A549 (cell line): Measurements from ENCODE around the gene CD37. TPM values are rescaled to one million over a fixed set of nuclear protein-coding genes. Genes with fewer than 3 reads are reported as not detected.

Source experiments
- ATAC-seq, 2 experiments: fragments of 200-7000 bp in 1 of 2; fragments of >200 bp in 1 of 2; cut with Nextera tagmentation in 1 of 2; cut with Tn5 transposase in 1 of 2; 3 replicates each; pipeline versions ENCODE4 v1.8.0 to v1.9.1; 2018 to 2020; ENCODE audit warnings: mild to moderate bottlenecking in 1 of 2, moderate library complexity in 1 of 2
- CTCF ChIA-PET: fragments of 300-600 bp; sonication (Branson Sonifier 250); formaldehyde crosslinking; extraction: SDS; loops from one replicate; lab custom pipeline; 2021; ENCODE audit warnings: antibody characterized with exemption, inconsistent platforms; lab: Yijun Ruan, JAX
- POLR2A ChIA-PET: fragments of 350-600 bp; formaldehyde crosslinking; extraction: SDS; loops from one replicate; lab custom pipeline; 2021; ENCODE audit warnings: antibody characterized with exemption, inconsistent platforms; lab: Yijun Ruan, JAX
- DNase-seq, 2 experiments: peaks; one replicate each; pipeline versions ENCODE4 v3.0.0 to v3.0.0-alpha.2; 2011 to 2016; ENCODE audit warnings: low read depth in 1 of 2, low spot score in 1 of 2
- FAIRE-seq: peaks from 2 replicates; lab custom pipeline; 2011; peaks lifted over from hg19 to GRCh38; lab: Jason Lieb, UNC
- H3K27ac ChIP-seq, 2 experiments: fragments of >200 bp; sonication (Bioruptor Twin); formaldehyde crosslinking; 3 replicates each; pipeline ENCODE4 v1.5.1; 2016 to 2017
- H3K4me1 ChIP-seq: fragments of >200 bp; sonication (Bioruptor Twin); formaldehyde crosslinking; 3 replicates; pipeline ENCODE4 v1.6.1; 2016
- H3K4me2 ChIP-seq: fragments of >200 bp; sonication (Bioruptor Twin); formaldehyde crosslinking; 3 replicates; pipeline ENCODE4 v1.6.1; 2016
- H3K4me3 ChIP-seq: fragments of >200 bp; sonication (Bioruptor Twin); formaldehyde crosslinking; 3 replicates; pipeline ENCODE4 v1.5.1; 2016
- H3K9me3 ChIP-seq: fragments of >200 bp; sonication (Bioruptor Twin); formaldehyde crosslinking; 3 replicates; pipeline ENCODE4 v1.6.1; 2016
- BHLHE40 ChIP-seq: IDR thresholded peaks from 2 replicates; pipeline ENCODE4 v1.6.1; 2012; ENCODE audit warnings: low read depth, low read length, inconsistent platforms
- CEBPB ChIP-seq, 2 experiments: fragments of >200 bp in 1 of 2; sonication (Bioruptor Twin) in 1 of 2; formaldehyde crosslinking in 1 of 2; IDR thresholded peaks; 2 replicates each; pipeline ENCODE4 v1.6.1; 2012 to 2016
- CHD2 ChIP-seq: fragments of 150-350 bp; IDR thresholded peaks from 2 replicates; pipeline ENCODE4 v1.6.1; 2014; ENCODE audit warnings: low read length; ENCODE audit not compliant: partially characterized antibody
- CTCF ChIP-seq: fragments of >200 bp; sonication (Bioruptor Twin); formaldehyde crosslinking; IDR thresholded peaks from 3 replicates; pipeline ENCODE4 v1.5.1; 2016
- EHF ChIP-seq: fragments of 250-450 bp; sonication (Bioruptor Pico); IDR thresholded peaks from 2 replicates; pipeline ENCODE4 v1.5.0; 2020; ENCODE audit warnings: mild to moderate bottlenecking
- EP300 ChIP-seq, 2 experiments: fragments of >200 bp; sonication (Bioruptor Twin); formaldehyde crosslinking; IDR thresholded peaks; 2 replicates in 1 of 2; 3 replicates in 1 of 2; pipeline ENCODE4 v1.6.1; 2016 to 2017
- FOSB ChIP-seq: fragments of 250-450 bp; sonication (Bioruptor Pico); IDR thresholded peaks from 2 replicates; pipeline ENCODE4 v1.5.0; 2020; ENCODE audit warnings: mild to moderate bottlenecking, moderate library complexity
- FOSL2 ChIP-seq, 2 experiments: fragments of 450-650 bp in 1 of 2; fragments of >200 bp in 1 of 2; sonication (Bioruptor Twin) in 1 of 2; formaldehyde crosslinking; IDR thresholded peaks; 2 replicates each; pipeline versions ENCODE4 v1.5.0 to v1.6.1; 2016 to 2020; ENCODE audit warnings: mild to moderate bottlenecking in 1 of 2, moderate library complexity in 1 of 2
- HDAC2 ChIP-seq: fragments of 200-600 bp; sonication (generic); IDR thresholded peaks from 2 replicates; pipeline ENCODE4 v1.6.1; 2016
- HEYL ChIP-seq: fragments of 250-450 bp; sonication (Bioruptor Pico); IDR thresholded peaks from 2 replicates; pipeline ENCODE4 v1.8.0; 2021; ENCODE audit warnings: mild to moderate bottlenecking, moderate library complexity
- HOXA7 ChIP-seq: fragments of 250-450 bp; sonication (Bioruptor Pico); IDR thresholded peaks from 2 replicates; pipeline ENCODE4 v1.5.0; 2020; ENCODE audit warnings: mild to moderate bottlenecking, moderate library complexity
- HOXB13 ChIP-seq: fragments of 250-450 bp; sonication (Bioruptor Pico); IDR thresholded peaks from 2 replicates; pipeline ENCODE4 v1.5.0; 2020; ENCODE audit warnings: low read depth, mild to moderate bottlenecking, moderate library complexity
- JUN ChIP-seq, 2 experiments: fragments of >200 bp; sonication (Bioruptor Twin); formaldehyde crosslinking; IDR thresholded peaks; 2 replicates in 1 of 2; 3 replicates in 1 of 2; pipeline ENCODE4 v1.6.1; 2016 to 2017
- KDM1A ChIP-seq: fragments of 200-600 bp; sonication (generic); IDR thresholded peaks from 2 replicates; pipeline ENCODE4 v1.6.1; 2016; ENCODE audit warnings: low read depth, mild to moderate bottlenecking
- MAZ ChIP-seq: fragments of 150-350 bp; IDR thresholded peaks from 2 replicates; pipeline ENCODE4 v1.6.1; 2014; ENCODE audit warnings: antibody characterized with exemption, low read depth, low read length, borderline replicate concordance
- MYC ChIP-seq: IDR thresholded peaks from 2 replicates; pipeline ENCODE4 v1.6.1; 2012; ENCODE audit warnings: mild to moderate bottlenecking, inconsistent platforms, low read length, improper control_type of control experiment, borderline replicate concordance
- NFE2L2 ChIP-seq: fragments of 150-350 bp; conservative IDR thresholded peaks from 2 replicates; pipeline ENCODE4 v1.6.1; 2014; ENCODE audit warnings: low read length
- RCOR1 ChIP-seq: fragments of 150-350 bp; IDR thresholded peaks from 2 replicates; pipeline ENCODE4 v1.6.1; 2014; ENCODE audit warnings: antibody characterized with exemption, low read length, low read depth
- REST ChIP-seq: fragments of 200-600 bp; sonication (generic); IDR thresholded peaks from 2 replicates; pipeline ENCODE4 v1.6.1; 2016; ENCODE audit warnings: antibody characterized with exemption, mild to moderate bottlenecking, moderate library complexity
- RNF2 ChIP-seq: fragments of 200-600 bp; sonication (generic); IDR thresholded peaks from 2 replicates; pipeline ENCODE4 v1.6.1; 2016; ENCODE audit warnings: low read depth, mild to moderate bottlenecking, antibody characterized with exemption, moderate library complexity, borderline replicate concordance
- SREBF2 ChIP-seq: fragments of 450-650 bp; IDR thresholded peaks from 2 replicates; pipeline ENCODE4 v1.6.1; 2014; ENCODE audit warnings: mild to moderate bottlenecking, moderate library complexity
- WGBS: methylation state at CpG from one replicate; pipeline ENCODE4 v1.1.6; 2017; ENCODE audit errors: missing lambda C conversion rate; 5-methylcytosine and 5-hydroxymethylcytosine counted together
- polyA plus RNA-seq, 4 experiments: library from polyadenylated mRNA; depleted of rRNA in 3 of 4; stranded (reverse); fragments of >200 nt; fragmentation: RNase III in 1 of 4; extraction: RNeasy Plus Mini Kit Qiagen cat#74134 plus additional on column Dnase treatment in 1 of 4; gene quantifications; 2 replicates in 3 of 4; 3 replicates in 1 of 4; pipeline ENCODE4 v1.2.3, GENCODE V29; 2011 to 2017
- TF ChIP-seq, protein P1 (sequence below): fragments of 150-350 bp; IDR thresholded peaks from 2 replicates; pipeline ENCODE4 v1.6.1; 2014; ENCODE audit warnings: low read depth, mild to moderate bottlenecking, low read length

CD37 gene
- polyA plus RNA-seq, 2 of the 4 experiments (the other 2 are of a cell fraction): 0.13 TPM; not detected in 1

DNA sequence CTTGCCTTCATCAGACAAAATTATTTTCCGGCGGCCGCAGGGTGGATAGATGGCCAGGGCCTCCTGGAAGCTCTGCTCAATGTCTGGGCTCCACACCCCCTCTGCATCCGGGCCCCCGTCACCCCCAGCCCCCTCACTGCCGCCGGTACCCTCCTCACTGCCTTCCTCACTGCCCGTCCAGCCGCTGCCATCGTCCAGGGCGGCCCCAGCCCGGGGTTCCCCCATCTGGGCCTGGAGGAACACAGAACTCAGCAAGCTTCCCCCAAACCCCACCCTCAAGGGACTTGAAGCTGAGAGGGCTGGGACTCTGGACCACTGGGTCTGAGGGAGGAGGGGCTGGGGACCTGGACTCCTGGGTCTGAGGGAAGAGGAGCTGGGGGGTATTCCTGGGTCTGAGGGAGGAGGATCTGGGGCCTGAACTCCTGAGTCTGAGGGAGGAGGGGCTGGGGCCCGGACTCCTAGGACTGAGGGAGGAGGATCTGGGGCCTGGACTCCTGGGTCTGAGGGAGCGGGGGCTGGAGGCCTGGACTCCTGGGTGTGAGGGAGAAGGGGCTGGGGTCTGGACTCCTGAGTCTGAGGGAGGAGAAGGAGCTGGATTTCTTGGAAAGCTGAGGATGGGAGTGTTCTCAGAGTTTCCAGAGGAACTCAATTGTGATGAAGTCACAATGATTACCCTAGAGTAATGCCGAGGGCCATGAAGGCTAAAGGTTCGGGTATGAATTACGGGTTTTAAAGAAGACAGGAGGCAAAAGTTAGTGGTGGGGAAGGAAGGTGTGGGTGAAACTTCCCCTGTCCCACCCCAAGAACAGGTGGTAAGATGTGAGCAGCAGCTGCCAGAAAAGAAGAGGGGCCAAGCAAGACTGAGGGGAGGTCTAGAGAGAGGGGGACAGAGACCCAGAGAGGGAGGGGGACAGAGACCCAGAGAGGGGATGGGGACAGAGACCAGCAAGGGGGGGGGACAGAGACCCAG is 24.9 kb downstream of the CD37 start:
- ChIA-PET POLR2A (interaction anchor here (0.5 kb wide), 1 partner anchor 38 kb away, joined by 3 read pairs; no protein-coding TSS in a partner anchor), CTCF (interaction anchor here (0.7 to 3.2 kb wide), 8 partner anchors 11 to 134 kb away, joined by 3 to 19 read pairs (median 5); no protein-coding TSS in a partner anchor)
- Histone ChIP-seq H3K4me3 (no peak overlapping the region), H3K27ac (peak overlapping the region in 1 of 2 experiments; percentile 90; a peak in 3 of 6 replicates), H3K4me2 (peak overlapping the region; percentile 99; the same call in 2 of the 3 replicates), H3K4me1 (peaks cover 24% of the 10 kb centered on the region), H3K9me3 (no peaks in the 10 kb centered on the region)
- no peak for FAIRE-seq
- WGBS: 87% methylated on average over 13 of the region's 17 CpGs
- no peak for DNase-seq
- TF ChIP-seq MYC (no peak), HOXB13 (CRISPR knock-in tag) (no peak), RNF2 (no peak), BHLHE40 (no peak), SREBF2 (no peak), KDM1A (no peak), HEYL (CRISPR knock-in tag) (no peak), JUN (IDR thresholded peaks at IDR 0.05) (no peak), CHD2 (no peak), MAZ (no peak), REST (no peak), NFE2L2 (no peak), RCOR1 (no peak), CEBPB (IDR thresholded peaks at IDR 0.05) (no peak)
- TF ChIP-seq, protein P1, sequence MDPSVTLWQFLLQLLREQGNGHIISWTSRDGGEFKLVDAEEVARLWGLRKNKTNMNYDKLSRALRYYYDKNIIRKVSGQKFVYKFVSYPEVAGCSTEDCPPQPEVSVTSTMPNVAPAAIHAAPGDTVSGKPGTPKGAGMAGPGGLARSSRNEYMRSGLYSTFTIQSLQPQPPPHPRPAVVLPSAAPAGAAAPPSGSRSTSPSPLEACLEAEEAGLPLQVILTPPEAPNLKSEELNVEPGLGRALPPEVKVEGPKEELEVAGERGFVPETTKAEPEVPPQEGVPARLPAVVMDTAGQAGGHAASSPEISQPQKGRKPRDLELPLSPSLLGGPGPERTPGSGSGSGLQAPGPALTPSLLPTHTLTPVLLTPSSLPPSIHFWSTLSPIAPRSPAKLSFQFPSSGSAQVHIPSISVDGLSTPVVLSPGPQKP: no peak
- no peak for ATAC-seq

DNA sequence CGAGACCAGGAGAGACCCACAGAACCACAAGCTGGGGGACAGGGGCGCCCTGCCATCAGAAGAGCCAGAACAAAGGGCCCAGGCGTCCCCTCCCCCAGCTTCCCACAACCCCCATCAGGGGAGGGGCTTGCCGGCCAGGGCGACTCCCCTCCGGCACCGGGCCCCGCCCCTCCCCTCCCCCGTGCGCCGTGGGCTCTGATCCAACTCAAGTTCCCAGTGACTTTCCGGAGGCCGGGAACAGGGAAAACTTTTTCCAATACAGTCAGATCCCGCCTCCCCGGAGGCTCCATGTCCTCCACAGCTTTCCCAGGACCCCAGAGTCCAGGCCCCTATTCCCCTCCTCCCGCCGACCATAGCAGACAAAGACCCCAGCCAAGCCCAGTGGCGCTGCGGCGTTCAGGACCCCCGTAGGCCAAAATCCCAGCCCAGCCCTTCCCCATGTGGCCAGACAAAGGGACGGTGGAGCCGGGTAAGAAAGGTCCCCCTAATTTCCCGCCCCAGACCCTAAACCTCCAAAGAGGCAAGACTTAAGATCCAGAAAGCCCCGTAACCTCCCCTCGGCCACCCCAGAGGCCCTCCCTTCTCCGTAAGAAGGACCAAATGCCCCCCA is 26.3 kb downstream of the CD37 start:
- WGBS: 4% methylated on average over 15 of the region's 27 CpGs
- no peak for FAIRE-seq
- peaks cover 17% of the 10 kb centered on the region for H3K4me1 ChIP-seq
- peak; percentile 29 to 31 for ATAC-seq
- CTCF ChIA-PET: interaction anchor here (0.6 to 2.0 kb wide), 4 partner anchors 9 to 86 kb away, joined by 3 to 10 read pairs (median 3); no protein-coding TSS in a partner anchor
- H3K9me3 ChIP-seq: no peaks in the 10 kb centered on the region
- POLR2A ChIA-PET: interaction anchor here (0.6 to 1.5 kb wide), 11 partner anchors 9 to 961 kb away, joined by 3 to 4 read pairs (median 3); partner anchors contain the start of genes GFY and PIH1D1
- DNase-seq: peak; percentile 86 to 91
- peak overlapping the region; percentile 88 for H3K4me3 ChIP-seq
- peak overlapping the region; percentile 99 for H3K4me2 ChIP-seq
- H3K27ac ChIP-seq: peak overlapping the region; percentile 87 to 90
- TF ChIP-seq FOSL2 (IDR thresholded peaks at IDR 0.05) (no peak), FOSL2 (CRISPR knock-in tag; IDR thresholded peaks at IDR 0.05) (no peak), REST (no peak), HDAC2 (no peak), RNF2 (no peak), CTCF (no peak), NFE2L2 (no peak), MYC (no peak; the same call in 1 of the 2 replicates), EP300 (IDR thresholded peaks at IDR 0.05) (no peak), EHF (CRISPR knock-in tag) (no peak), FOSB (CRISPR knock-in tag) (0 out of 2 replicates have a peak, but pooled peaks have one; percentile 6), HOXA7 (CRISPR knock-in tag) (no peak)
